K562 (cell line): ENCODE results near the gene NEMP1. TPM values are rescaled to one million over a fixed set of nuclear protein-coding genes. Genes with fewer than 3 reads are reported as not detected.

Experiments
- E2F3 ChIP-seq: fragments of 250-450 bp; sonication (Bioruptor Pico); IDR thresholded peaks from 2 replicates; pipeline ENCODE4 v1.4.0; 2020; ENCODE audit warnings: mild to moderate bottlenecking
- NBN ChIP-seq: fragments of 450-650 bp; IDR thresholded peaks from 2 replicates; pipeline ENCODE4 v1.6.1; 2016; ENCODE audit warnings: low read depth, mild to moderate bottlenecking
- PCBP1 ChIP-seq: fragments of 200-400 bp; formaldehyde crosslinking; IDR thresholded peaks from 2 replicates; pipeline ENCODE4 v1.6.1; 2018; ENCODE audit warnings: mild to moderate bottlenecking, low read depth, low read length; ENCODE audit not compliant: poor library complexity, severe bottlenecking
- TAF15 ChIP-seq: fragments of 200-400 bp; formaldehyde crosslinking; IDR thresholded peaks from 2 replicates; pipeline ENCODE4 v1.6.1; 2017; ENCODE audit warnings: mild to moderate bottlenecking, low read depth, low read length, moderate library complexity
- ZBTB1 ChIP-seq: sonication (generic); formaldehyde crosslinking; IDR thresholded peaks from 2 replicates; pipeline ENCODE4 v1.8.1; 2023; ENCODE audit warnings: missing genetic modification reagents, low read depth, mild to moderate bottlenecking, borderline replicate concordance
- ZFX ChIP-seq: sonication (generic); formaldehyde crosslinking; IDR thresholded peaks from 2 replicates; pipeline ENCODE4 v1.8.0; 2022; ENCODE audit warnings: mild to moderate bottlenecking, missing genetic modification reagents, moderate library complexity
- ZNF146 ChIP-seq: IDR thresholded peaks from one replicate; pipeline ENCODE4 v1.6.1; 2018; ENCODE audit warnings: missing compliant biosample characterization; ENCODE audit not compliant: unreplicated experiment
- polyA plus RNA-seq, 8 experiments: library from polyadenylated mRNA; depleted of rRNA in 4 of 8; stranded (reverse) in 5 of 8; unstranded in 3 of 8; fragments of >200 nt; fragmentation: Nextera tagmentation in 2 of 8; fragmentation: Illumina TruSeq in 1 of 8; extraction: Ambion mirVana in 2 of 8; extraction: Trizol in 1 of 8; gene quantifications; 2 replicates each; pipeline versions ENCODE4 v1.2.1 to v1.2.3, GENCODE V29; 2011 to 2014; ENCODE audit warnings: inconsistent platforms in 1 of 8, missing spikeins in 1 of 8
- total RNA-seq, 7 experiments: library from RNA; depleted of rRNA in 6 of 7; stranded (reverse); fragments of >200 nt in 6 of 7; fragmentation: Illumina TruSeq in 2 of 7; extraction: Trizol in 2 of 7; gene quantifications; 2 replicates each; pipeline versions ENCODE4 v1.2.1 to v1.2.3, GENCODE V29; 2011 to 2021; ENCODE audit warnings: low replicate concordance in 1 of 7
- TF ChIP-seq, protein P1 (sequence below): sonication (generic); formaldehyde crosslinking; IDR thresholded peaks from 2 replicates; pipeline ENCODE4 v1.8.1; 2023; ENCODE audit warnings: missing genetic modification reagents, mild to moderate bottlenecking, borderline replicate concordance

The NEMP1 gene
- total and polyA plus RNA-seq, 9 of the 15 experiments (the other 6 are each of a cell fraction or from before 2014, with no cell fraction given): 9.5 to 82.2 (median 41.2) TPM

DNA sequence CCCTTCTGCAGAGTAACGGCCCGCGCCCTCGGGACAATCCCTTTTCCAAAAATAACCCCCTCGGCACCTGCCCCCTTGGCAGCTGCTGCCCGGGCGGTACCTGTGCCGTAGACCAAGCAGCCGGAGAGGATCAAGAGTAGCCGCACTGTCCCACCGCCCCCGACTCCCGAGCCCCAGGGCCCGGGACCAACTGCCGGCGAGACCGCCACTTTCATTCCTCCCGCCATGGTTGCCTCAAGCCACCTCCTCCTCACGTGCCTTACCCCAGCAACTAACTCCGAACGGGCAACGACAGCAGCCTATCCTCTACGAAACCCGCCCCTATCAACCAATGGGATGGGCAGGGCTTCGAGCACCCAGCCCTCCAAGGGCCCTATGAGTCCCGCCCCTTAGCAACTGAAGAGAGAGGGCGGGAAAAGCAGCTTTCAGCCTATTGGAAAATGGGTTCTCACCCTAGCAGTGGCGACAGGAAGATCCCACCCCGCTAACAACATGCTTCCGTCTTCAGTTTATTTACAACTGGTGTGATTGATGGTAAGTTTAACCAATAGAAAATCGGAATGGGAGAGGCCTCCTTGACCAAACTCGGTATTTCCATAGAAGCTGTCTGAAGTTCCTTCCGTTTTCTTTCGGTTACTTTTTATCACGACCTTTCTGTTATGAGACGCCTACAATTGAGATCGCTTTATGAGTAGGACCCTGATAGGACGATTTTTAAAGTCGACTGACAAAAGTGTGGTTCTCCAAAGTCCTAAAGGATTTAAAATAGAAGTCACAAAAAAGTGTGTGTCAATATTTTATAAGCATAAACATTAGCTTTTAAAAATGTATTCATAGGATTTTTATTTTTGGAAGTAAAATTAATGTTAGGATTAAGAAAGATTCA is at the start of gene NEMP1 (continued):
- peak; percentile 77; the same call in 1 of the 2 replicates for TF ChIP-seq ZFX (CRISPR knock-in tag)
- no peak for TF ChIP-seq ZNF146 (CRISPR knock-in tag)
- 0 out of 2 replicates have a peak, but pooled peaks have one; percentile 56 for TF ChIP-seq ZBTB1 (CRISPR knock-in tag)
- TF ChIP-seq E2F3 (CRISPR knock-in tag): peak; percentile 79
- TF ChIP-seq PCBP1: peak; percentile 69
- TF ChIP-seq, protein P1, sequence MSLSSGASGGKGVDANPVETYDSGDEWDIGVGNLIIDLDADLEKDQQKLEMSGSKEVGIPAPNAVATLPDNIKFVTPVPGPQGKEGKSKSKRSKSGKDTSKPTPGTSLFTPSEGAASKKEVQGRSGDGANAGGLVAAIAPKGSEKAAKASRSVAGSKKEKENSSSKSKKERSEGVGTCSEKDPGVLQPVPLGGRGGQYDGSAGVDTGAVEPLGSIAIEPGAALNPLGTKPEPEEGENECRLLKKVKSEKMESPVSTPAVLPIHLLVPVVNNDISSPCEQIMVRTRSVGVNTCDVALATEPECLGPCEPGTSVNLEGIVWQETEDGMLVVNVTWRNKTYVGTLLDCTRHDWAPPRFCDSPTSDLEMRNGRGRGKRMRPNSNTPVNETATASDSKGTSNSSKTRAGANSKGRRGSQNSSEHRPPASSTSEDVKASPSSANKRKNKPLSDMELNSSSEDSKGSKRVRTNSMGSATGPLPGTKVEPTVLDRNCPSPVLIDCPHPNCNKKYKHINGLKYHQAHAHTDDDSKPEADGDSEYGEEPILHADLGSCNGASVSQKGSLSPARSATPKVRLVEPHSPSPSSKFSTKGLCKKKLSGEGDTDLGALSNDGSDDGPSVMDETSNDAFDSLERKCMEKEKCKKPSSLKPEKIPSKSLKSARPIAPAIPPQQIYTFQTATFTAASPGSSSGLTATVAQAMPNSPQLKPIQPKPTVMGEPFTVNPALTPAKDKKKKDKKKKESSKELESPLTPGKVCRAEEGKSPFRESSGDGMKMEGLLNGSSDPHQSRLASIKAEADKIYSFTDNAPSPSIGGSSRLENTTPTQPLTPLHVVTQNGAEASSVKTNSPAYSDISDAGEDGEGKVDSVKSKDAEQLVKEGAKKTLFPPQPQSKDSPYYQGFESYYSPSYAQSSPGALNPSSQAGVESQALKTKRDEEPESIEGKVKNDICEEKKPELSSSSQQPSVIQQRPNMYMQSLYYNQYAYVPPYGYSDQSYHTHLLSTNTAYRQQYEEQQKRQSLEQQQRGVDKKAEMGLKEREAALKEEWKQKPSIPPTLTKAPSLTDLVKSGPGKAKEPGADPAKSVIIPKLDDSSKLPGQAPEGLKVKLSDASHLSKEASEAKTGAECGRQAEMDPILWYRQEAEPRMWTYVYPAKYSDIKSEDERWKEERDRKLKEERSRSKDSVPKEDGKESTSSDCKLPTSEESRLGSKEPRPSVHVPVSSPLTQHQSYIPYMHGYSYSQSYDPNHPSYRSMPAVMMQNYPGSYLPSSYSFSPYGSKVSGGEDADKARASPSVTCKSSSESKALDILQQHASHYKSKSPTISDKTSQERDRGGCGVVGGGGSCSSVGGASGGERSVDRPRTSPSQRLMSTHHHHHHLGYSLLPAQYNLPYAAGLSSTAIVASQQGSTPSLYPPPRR (CRISPR knock-in tag): no peak
- no peak for TF ChIP-seq TAF15
- peak; percentile 21; the same call in 1 of the 2 replicates for TF ChIP-seq NBN
